HEK293 (cell line): ENCODE measurements around the gene ZW10.

Experiments used
- CTCF ChIA-PET: fragments of 350-600 bp; formaldehyde crosslinking; extraction: SDS; loops from one replicate; lab custom pipeline; 2021; ENCODE audit warnings: antibody characterized with exemption; lab: Yijun Ruan, JAX
- POLR2A ChIA-PET: fragments of 300-600 bp; formaldehyde crosslinking; extraction: SDS; loops from one replicate; lab custom pipeline; 2020; ENCODE audit warnings: antibody characterized with exemption, inconsistent platforms; lab: Yijun Ruan, JAX
- H3K27ac ChIP-seq: fragments of 200-500 bp; sonication (Bioruptor generic); 2 replicates; pipeline ENCODE4 v1.5.1; 2014; ENCODE audit warnings: low read depth, low read length, control low read depth, inconsistent platforms; ENCODE audit errors: extremely low read depth
- H3K36me3 ChIP-seq, 2 experiments: fragments of 200-500 bp in 1 of 2; sonication (Bioruptor generic) in 1 of 2; 1 replicate in 1 of 2; 2 replicates in 1 of 2; pipeline ENCODE4 v1.5.1; 2014 to 2017; ENCODE audit warnings: inconsistent platforms in 2 of 2, low read length in 2 of 2; ENCODE audit not compliant: control insufficient read depth in 2 of 2, insufficient read depth in 1 of 2
- H3K4me1 ChIP-seq: fragments of 200-500 bp; sonication (Bioruptor generic); 2 replicates; pipeline ENCODE4 v1.5.1; 2014; ENCODE audit warnings: mild to moderate bottlenecking, low read length, inconsistent platforms; ENCODE audit not compliant: control insufficient read depth, insufficient read depth
- H3K4me3 ChIP-seq: 2 replicates; pipeline ENCODE4 v1.5.1; 2011; ENCODE audit warnings: low read depth, mild to moderate bottlenecking, control low read depth, low read length, moderate library complexity
- H3K9me3 ChIP-seq: fragments of 200-500 bp; sonication (Bioruptor generic); 2 replicates; pipeline ENCODE4 v1.5.1; 2014; ENCODE audit warnings: low read depth, low read length, inconsistent platforms; ENCODE audit not compliant: control insufficient read depth, insufficient read depth
- AEBP2 ChIP-seq: fragments of 450-650 bp; formaldehyde crosslinking; IDR thresholded peaks from 2 replicates; pipeline ENCODE4 v1.5.1; 2016; ENCODE audit warnings: missing biosample characterization, missing genetic modification characterization, borderline replicate concordance
- ATF2 ChIP-seq: fragments of 450-650 bp; formaldehyde crosslinking; IDR thresholded peaks from 2 replicates; pipeline ENCODE4 v1.5.1; 2016; ENCODE audit warnings: missing biosample characterization, missing genetic modification characterization, low read depth
- GFI1B ChIP-seq: fragments of 450-650 bp; formaldehyde crosslinking; IDR thresholded peaks from 2 replicates; pipeline ENCODE4 v1.5.1; 2016; ENCODE audit warnings: missing biosample characterization, missing genetic modification characterization
- HOXA7 ChIP-seq: sonication (generic); formaldehyde crosslinking; IDR thresholded peaks from 2 replicates; pipeline ENCODE4 v1.8.1; 2022; ENCODE audit warnings: missing genetic modification reagents, borderline replicate concordance
- KLF7 ChIP-seq: fragments of 450-650 bp; formaldehyde crosslinking; IDR thresholded peaks from 2 replicates; pipeline ENCODE4 v1.5.1; 2016; ENCODE audit warnings: missing biosample characterization, missing genetic modification characterization, borderline replicate concordance
- KLF8 ChIP-seq: fragments of 450-650 bp; formaldehyde crosslinking; IDR thresholded peaks from 2 replicates; pipeline ENCODE4 v1.5.1; 2016; ENCODE audit warnings: missing biosample characterization, missing genetic modification characterization
- MYNN ChIP-seq: fragments of 450-650 bp; formaldehyde crosslinking; IDR thresholded peaks from 2 replicates; pipeline ENCODE4 v1.5.1; 2016; ENCODE audit warnings: missing biosample characterization, missing genetic modification characterization, borderline replicate concordance
- PRDM6 ChIP-seq: fragments of 450-650 bp; formaldehyde crosslinking; IDR thresholded peaks from 2 replicates; pipeline ENCODE4 v1.5.1; 2017; ENCODE audit warnings: missing biosample characterization, missing genetic modification characterization
- ZNF10 ChIP-seq: fragments of 450-650 bp; formaldehyde crosslinking; IDR thresholded peaks from 2 replicates; pipeline ENCODE4 v1.5.1; 2017; ENCODE audit warnings: missing biosample characterization, missing genetic modification characterization
- ZNF112 ChIP-seq: fragments of 450-650 bp; formaldehyde crosslinking; IDR thresholded peaks from 2 replicates; pipeline ENCODE4 v1.5.0; 2017; ENCODE audit warnings: missing biosample characterization, missing genetic modification characterization
- ZNF146 ChIP-seq: fragments of 450-650 bp; formaldehyde crosslinking; IDR thresholded peaks from 2 replicates; pipeline ENCODE4 v1.5.1; 2016; ENCODE audit warnings: missing biosample characterization, missing genetic modification characterization
- ZNF202 ChIP-seq: fragments of 450-650 bp; formaldehyde crosslinking; IDR thresholded peaks from 2 replicates; pipeline ENCODE4 v1.5.1; 2016; ENCODE audit warnings: missing biosample characterization, missing genetic modification characterization, borderline replicate concordance
- ZNF214 ChIP-seq: fragments of 450-650 bp; formaldehyde crosslinking; IDR thresholded peaks from 2 replicates; pipeline ENCODE4 v1.5.1; 2017; ENCODE audit warnings: missing biosample characterization, mild to moderate bottlenecking, missing genetic modification characterization, borderline replicate concordance
- ZNF302 ChIP-seq: fragments of 450-650 bp; formaldehyde crosslinking; IDR thresholded peaks from 2 replicates; pipeline ENCODE4 v1.5.1; 2016; ENCODE audit warnings: missing biosample characterization, missing genetic modification characterization, low read depth
- ZNF350 ChIP-seq: fragments of 450-650 bp; formaldehyde crosslinking; IDR thresholded peaks from 2 replicates; pipeline ENCODE4 v1.5.0; 2017; ENCODE audit warnings: missing biosample characterization, mild to moderate bottlenecking, missing genetic modification characterization
- ZNF416 ChIP-seq: fragments of 450-650 bp; formaldehyde crosslinking; IDR thresholded peaks from 2 replicates; pipeline ENCODE4 v1.5.1; 2016; ENCODE audit warnings: missing biosample characterization, missing genetic modification characterization
- ZNF596 ChIP-seq: fragments of 450-650 bp; IDR thresholded peaks from 2 replicates; pipeline ENCODE4 v1.5.0; 2018; ENCODE audit warnings: missing biosample characterization, mild to moderate bottlenecking, missing genetic modification characterization, moderate library complexity
- ZNF600 ChIP-seq: fragments of 450-650 bp; formaldehyde crosslinking; IDR thresholded peaks from 2 replicates; pipeline ENCODE4 v1.5.1; 2016; ENCODE audit warnings: missing biosample characterization, missing genetic modification characterization
- ZNF792 ChIP-seq: fragments of 450-650 bp; formaldehyde crosslinking; IDR thresholded peaks from 2 replicates; pipeline ENCODE4 v1.5.1; 2016; ENCODE audit warnings: missing biosample characterization, missing genetic modification characterization

Gene ZW10

GRCh38 chr11:113725913-113726312 lies 47.6 kb downstream of the ZW10 start:
- POLR2A ChIA-PET, result no interaction called here
- Histone ChIP-seq H3K27ac (no peak overlapping the region), H3K4me1 (no peaks in the 10 kb centered on the region)

GRCh38 chr11:113725407-113725806 lies 48.1 kb downstream of the ZW10 start:
- no peaks in the 10 kb centered on the region for H3K9me3 ChIP-seq
- H3K4me3 ChIP-seq, result no peak overlapping the region
- ChIA-PET POLR2A (no interaction called here), CTCF (interaction anchor here (0.5 to 1.9 kb wide), 13 partner anchors 13 to 745 kb away, joined by 3 to 8 read pairs (median 4); no protein-coding TSS in a partner anchor)
- no peak for TF ChIP-seq HOXA7 (CRISPR knock-in tag)
- TF ChIP-seq ZNF416 (tag by site-specific recombination), result no peak
- no peak for TF ChIP-seq KLF7 (tag by site-specific recombination)
- no peak for TF ChIP-seq ZNF792
- no peak for TF ChIP-seq GFI1B (tag by site-specific recombination)
- TF ChIP-seq AEBP2 (tag by site-specific recombination), result no peak
- no peak for TF ChIP-seq ZNF214 (tag by site-specific recombination)
- TF ChIP-seq ATF2 (tag by site-specific recombination), result no peak
- no peak for TF ChIP-seq ZNF596 (tag by site-specific recombination)
- TF ChIP-seq MYNN (tag by site-specific recombination), result no peak
- TF ChIP-seq ZNF10 (tag by site-specific recombination), result no peak
- no peak for TF ChIP-seq KLF8
- TF ChIP-seq ZNF302, result no peak
- no peak for TF ChIP-seq ZNF350 (tag by site-specific recombination)
- no peak for TF ChIP-seq ZNF146 (tag by site-specific recombination)
- no peak for TF ChIP-seq ZNF112 (tag by site-specific recombination)
- H3K4me1 ChIP-seq, result no peaks in the 10 kb centered on the region
- no peak overlapping the region for H3K27ac ChIP-seq
- no peaks in the 10 kb centered on the region for H3K36me3 ChIP-seq

More at GRCh38 chr11:113725913-113726312, 47.6 kb downstream of the ZW10 start:
- Histone ChIP-seq H3K9me3 (no peaks in the 10 kb centered on the region), H3K36me3 (no peaks in the 10 kb centered on the region), H3K4me3 (no peak overlapping the region)
- peak; percentile 57 for TF ChIP-seq PRDM6
- TF ChIP-seq ZNF600 (tag by site-specific recombination), result 0 out of 2 replicates have a peak, but pooled peaks have one; percentile 26
- no peak for TF ChIP-seq ZNF202 (tag by site-specific recombination)
- CTCF ChIA-PET, result interaction anchor here (0.5 to 1.9 kb wide), 11 partner anchors 13 to 746 kb away, joined by 3 to 8 read pairs (median 5); no protein-coding TSS in a partner anchor
